Measurements from ENCODE around the gene C3orf18. TPM values are rescaled to one million over a fixed set of nuclear protein-coding genes. Genes with fewer than 3 reads are reported as not detected.

The C3orf18 gene
- 7.2 and 8.5 TPM in 2 replicates for total RNA-seq

GRCh38 chr3:50567386-50568167 lies at the start of gene C3orf18:
C3orf18 (minus strand) TSS chr3:50567747; CDS start chr3:50565699, 2,048 bp downstream.

GRCh38 chr3:50611464-50612233 lies 44.1 kb upstream of the C3orf18 start, which contains the start of gene CISH:
CISH (minus strand) TSS chr3:50611774; CDS start chr3:50611650, 124 bp downstream.

GRCh38 chr3:50568947-50569749 lies 1.6 kb upstream of the C3orf18 start, which contains the start of gene HEMK1:
HEMK1 (plus strand) TSS chr3:50569522; CDS start chr3:50571105, 1,583 bp downstream.

Other genes starting within 250 kb of the C3orf18 start
- 32.0 and 34.4 TPM in 2 replicates for gene HYAL2, start 245.0 kb downstream of the C3orf18 start, total RNA-seq
- gene TUSC2, start 239.5 kb downstream of the C3orf18 start, total RNA-seq, result 10.7 and 11.9 TPM in 2 replicates
- gene RASSF1, start 226.9 kb downstream of the C3orf18 start, total RNA-seq, result 23.9 and 25.0 TPM in 2 replicates
- under 0.01 and 0.20 TPM in 2 replicates for gene ZMYND10, start 222.0 kb downstream of the C3orf18 start, total RNA-seq
- gene NPRL2, start 217.0 kb downstream of the C3orf18 start, total RNA-seq, result 23.5 and 28.7 TPM in 2 replicates
- 18.8 and 25.4 TPM in 2 replicates for gene CYB561D2, start 216.9 kb downstream of the C3orf18 start, total RNA-seq
- 54.2 and 55.9 TPM in 2 replicates for gene TMEM115, start 208.2 kb downstream of the C3orf18 start, total RNA-seq
- not detected in 2 replicates for gene CACNA2D2, start 64.1 kb downstream of the C3orf18 start, total RNA-seq
- gene HEMK1, start 1.8 kb upstream of the C3orf18 start, total RNA-seq, result 6.6 and 11.5 TPM in 2 replicates
- gene CISH, start 44.0 kb upstream of the C3orf18 start, total RNA-seq, result 0.78 and 1.1 TPM in 2 replicates
- gene MAPKAPK3, start 49.4 kb upstream of the C3orf18 start, total RNA-seq, result 122 and 213 TPM in 2 replicates
- gene DOCK3, start 107.2 kb upstream of the C3orf18 start, total RNA-seq, result under 0.01 and 0.20 TPM in 2 replicates

Measured in subcutaneous preadipocyte (primary cell).